ENCODE results near the gene GFY.

Gene GFY

GRCh38 chr19:49436381-49437017, 11.3 kb downstream of the GFY start:
- Histone ChIP-seq H3K27ac (ENCODE audit: extremely low read depth, low read depth, low read length) (no peak overlapping the region), H3K9me3 (ENCODE audit: control insufficient read depth, insufficient read depth, low read depth, low read length) (no peaks in the 10 kb centered on the region), H3K36me3 (ENCODE audit: control insufficient read depth in 2 of 2, insufficient read depth in 1 of 2, low read length in 2 of 2) (no peaks in the 10 kb centered on the region), H3K4me3 (ENCODE audit: low read depth, low read length) (no peak overlapping the region), H3K4me1 (ENCODE audit: control insufficient read depth, insufficient read depth, low read length) (no peaks in the 10 kb centered on the region)
- peak; percentile 30; the same call in 1 of the 2 replicates for TF ChIP-seq KLF9 (tag by site-specific recombination; IDR thresholded peaks at IDR 0.05; ENCODE audit: low read depth)
- TF ChIP-seq, protein P1, sequence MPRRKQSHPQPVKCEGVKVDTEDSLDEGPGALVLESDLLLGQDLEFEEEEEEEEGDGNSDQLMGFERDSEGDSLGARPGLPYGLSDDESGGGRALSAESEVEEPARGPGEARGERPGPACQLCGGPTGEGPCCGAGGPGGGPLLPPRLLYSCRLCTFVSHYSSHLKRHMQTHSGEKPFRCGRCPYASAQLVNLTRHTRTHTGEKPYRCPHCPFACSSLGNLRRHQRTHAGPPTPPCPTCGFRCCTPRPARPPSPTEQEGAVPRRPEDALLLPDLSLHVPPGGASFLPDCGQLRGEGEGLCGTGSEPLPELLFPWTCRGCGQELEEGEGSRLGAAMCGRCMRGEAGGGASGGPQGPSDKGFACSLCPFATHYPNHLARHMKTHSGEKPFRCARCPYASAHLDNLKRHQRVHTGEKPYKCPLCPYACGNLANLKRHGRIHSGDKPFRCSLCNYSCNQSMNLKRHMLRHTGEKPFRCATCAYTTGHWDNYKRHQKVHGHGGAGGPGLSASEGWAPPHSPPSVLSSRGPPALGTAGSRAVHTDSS (tag by site-specific recombination; IDR thresholded peaks at IDR 0.05) = no peak
- peak; percentile 36; the same call in 1 of the 2 replicates for TF ChIP-seq SP2 (tag by site-specific recombination; IDR thresholded peaks at IDR 0.05)
- 0 out of 2 replicates have a peak, but pooled peaks have one; percentile 38 for TF ChIP-seq ZNF629 (tag by site-specific recombination; IDR thresholded peaks at IDR 0.05)
- TF ChIP-seq ZNF223 (tag by site-specific recombination; IDR thresholded peaks at IDR 0.05) = peak; percentile 49; the same call in 1 of the 2 replicates
- TF ChIP-seq MYNN (tag by site-specific recombination; IDR thresholded peaks at IDR 0.05; ENCODE audit: borderline replicate concordance) = no peak
- peak; percentile 77; the same call in 1 of the 2 replicates for TF ChIP-seq ATF2 (tag by site-specific recombination; IDR thresholded peaks at IDR 0.05; ENCODE audit: low read depth)
- no peak for TF ChIP-seq TSHZ1 (tag by site-specific recombination; IDR thresholded peaks at IDR 0.05; ENCODE audit: borderline replicate concordance)
- TF ChIP-seq KLF1 (tag by site-specific recombination; IDR thresholded peaks at IDR 0.05) = peak; percentile 69
- TF ChIP-seq GLI2 (tag by site-specific recombination; IDR thresholded peaks at IDR 0.05; ENCODE audit: borderline replicate concordance, low read depth) = no peak
- TF ChIP-seq KLF8 (tag by site-specific recombination; IDR thresholded peaks at IDR 0.05) = peak; percentile 73; the same call in 1 of the 2 replicates
- ChIA-PET CTCF (interaction anchor here (0.6 to 1.2 kb wide), 4 partner anchors 9 to 45 kb away, joined by 3 to 4 read pairs (median 3); no protein-coding TSS in a partner anchor), POLR2A (interaction anchor here (0.7 to 1.3 kb wide), 4 partner anchors 9 to 75 kb away, joined by 3 to 4 read pairs (median 3); partner anchors contain the start of genes ALDH16A1 and GFY)

DNA sequence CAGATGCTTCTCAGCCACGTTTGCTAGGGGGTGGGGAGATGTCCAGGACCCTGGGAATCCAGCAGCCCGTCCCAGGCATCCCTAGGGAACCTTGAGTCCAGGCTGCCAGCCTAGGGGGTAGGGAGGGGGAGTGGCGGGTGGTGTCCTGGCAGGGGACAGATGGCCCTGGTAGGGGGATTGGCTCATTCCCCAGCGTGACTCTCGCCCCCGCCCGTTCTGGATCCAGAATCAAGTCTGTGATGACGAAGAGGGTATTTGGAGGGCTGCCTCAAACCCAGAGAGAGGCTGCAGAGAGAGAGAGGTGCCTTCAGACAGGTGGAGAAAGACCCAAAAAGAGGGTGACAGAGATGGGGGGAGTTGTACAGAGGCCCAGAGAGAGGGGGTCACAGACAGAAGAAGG, 12.0 kb downstream of the GFY start:
- Histone ChIP-seq H3K36me3 (ENCODE audit: control insufficient read depth in 2 of 2, insufficient read depth in 1 of 2, low read length in 2 of 2) (no peaks in the 10 kb centered on the region), H3K4me3 (ENCODE audit: low read depth, low read length) (no peak overlapping the region), H3K27ac (ENCODE audit: extremely low read depth, low read depth, low read length) (no peak overlapping the region), H3K9me3 (ENCODE audit: control insufficient read depth, insufficient read depth, low read depth, low read length) (no peaks in the 10 kb centered on the region), H3K4me1 (ENCODE audit: control insufficient read depth, insufficient read depth, low read length) (peaks cover 4% of the 10 kb centered on the region)
- POLR2A ChIA-PET = no interaction called here
- CTCF ChIA-PET = no interaction called here
- no peak for TF ChIP-seq HOXC10 (CRISPR knock-in tag; IDR thresholded peaks at IDR 0.05)
- no peak for TF ChIP-seq ZNF785 (tag by site-specific recombination; IDR thresholded peaks at IDR 0.05)
- TF ChIP-seq ZFP69B (tag by site-specific recombination; IDR thresholded peaks at IDR 0.05) = no peak
- TF ChIP-seq FEZF1 (tag by site-specific recombination; IDR thresholded peaks at IDR 0.05) = no peak
- TF ChIP-seq ZNF175 (tag by site-specific recombination; IDR thresholded peaks at IDR 0.05) = no peak
- TF ChIP-seq ZBTB20 (tag by site-specific recombination; IDR thresholded peaks at IDR 0.05) = no peak
- no peak for TF ChIP-seq ZNF223 (tag by site-specific recombination; IDR thresholded peaks at IDR 0.05)
- no peak for TF ChIP-seq ZNF23 (tag by site-specific recombination; IDR thresholded peaks at IDR 0.05; ENCODE audit: borderline replicate concordance)
- no peak for TF ChIP-seq SALL2 (tag by site-specific recombination; IDR thresholded peaks at IDR 0.05; ENCODE audit: borderline replicate concordance)
- no peak for TF ChIP-seq ZBTB11 (tag by site-specific recombination; conservative IDR thresholded peaks at IDR 0.05; ENCODE audit: low read depth)
